T follicular helper cell (primary cell): ENCODE data around the gene TM9SF2.
"Not testable (repeated sequence)": the region's sequence is repeated elsewhere in the genome, so short reads cannot be mapped to it uniquely, and the experiment has no call there.

Experiments used
- DNase-seq: peaks from one replicate; pipeline ENCODE4 v3.0.0-alpha.2; 2020; ENCODE audit warnings: low read depth

Gene TM9SF2

GRCh38 chr13:99536023-99536422, 34.8 kb downstream of the TM9SF2 start:
- no peak for DNase-seq

GRCh38 chr13:99540530-99540929, 39.3 kb downstream of the TM9SF2 start:
- no peak for DNase-seq

GRCh38 chr13:99542788-99543406, 41.6 kb downstream of the TM9SF2 start:
- no peak for DNase-seq

- no peak for DNase-seq
Measured at GRCh38 chr13:99545361-99545760, 44.1 kb downstream of the TM9SF2 start.

GRCh38 chr13:99545979-99546378, 44.7 kb downstream of the TM9SF2 start:
- DNase-seq, result no peak

GRCh38 chr13:99546878-99547277, 45.6 kb downstream of the TM9SF2 start:
- DNase-seq, result no peak

GRCh38 chr13:99548448-99548847, 47.2 kb downstream of the TM9SF2 start:
- DNase-seq, result no peak

- DNase-seq, result no peak
Measured at GRCh38 chr13:99553033-99553432, 51.8 kb downstream of the TM9SF2 start.

GRCh38 chr13:99555149-99555548, 53.9 kb downstream of the TM9SF2 start:
- DNase-seq, result no peak

- DNase-seq, result no peak
Measured at GRCh38 chr13:99556867-99557443, 55.7 kb downstream of the TM9SF2 start.

GRCh38 chr13:99558570-99559180, 57.4 kb downstream of the TM9SF2 start:
- no peak for DNase-seq

- DNase-seq, result no peak
Measured at GRCh38 chr13:99559560-99559959, 58.3 kb downstream of the TM9SF2 start.

GRCh38 chr13:99563404-99563803, 62.1 kb downstream of the TM9SF2 start:
- DNase-seq, result no peak

- no peak for DNase-seq
Measured at GRCh38 chr13:99564386-99564785, 63.1 kb downstream of the TM9SF2 start.

- DNase-seq, result no peak
Measured at GRCh38 chr13:99565478-99566124, 64.3 kb downstream of the TM9SF2 start.

- DNase-seq, result no peak
Measured at GRCh38 chr13:99566125-99567083, 65.1 kb downstream of the TM9SF2 start.

GRCh38 chr13:99568901-99569300, 67.6 kb downstream of the TM9SF2 start:
- not testable (repeated sequence) for DNase-seq

- no peak for DNase-seq
Measured at GRCh38 chr13:99572131-99572530, 70.9 kb downstream of the TM9SF2 start.

GRCh38 chr13:99572921-99573320, 71.6 kb downstream of the TM9SF2 start:
- DNase-seq, result no peak

GRCh38 chr13:99575376-99576120, 74.3 kb downstream of the TM9SF2 start:
- no peak for DNase-seq
